AG04450 (cell line): ENCODE measurements around the gene ATP9B. TPM values are rescaled to one million over a fixed set of nuclear protein-coding genes. Genes with fewer than 3 reads are reported as not detected.
"Not testable (repeated sequence)": the region's sequence is repeated elsewhere in the genome, so short reads cannot be mapped to it uniquely, and the experiment has no call there.

Experiments used
- CTCF ChIA-PET: fragments of 300-600, 350-600 bp; formaldehyde crosslinking; extraction: SDS; loops from one replicate; lab custom pipeline; 2022; ENCODE audit warnings: antibody characterized with exemption, inconsistent platforms; lab: Charles Lee
- POLR2A ChIA-PET: fragments of 350-600 bp; formaldehyde crosslinking; extraction: SDS; loops from one replicate; lab custom pipeline; 2021; ENCODE audit warnings: antibody characterized with exemption, inconsistent platforms; lab: Yijun Ruan, JAX
- DNase-seq: peaks from one replicate; pipeline ENCODE4 v3.0.0-alpha.2; 2011; ENCODE audit warnings: low read depth, low spot score
- H3K27ac ChIP-seq: one replicate; pipeline ENCODE4 v1.5.1; 2012; ENCODE audit warnings: low read depth, low read length, control low read depth
- H3K27me3 ChIP-seq: one replicate; pipeline ENCODE4 v1.6.0; 2012; ENCODE audit warnings: low read length; ENCODE audit not compliant: control insufficient read depth, insufficient read depth
- H3K4me3 ChIP-seq: 2 replicates; pipeline ENCODE4 v1.5.1; 2011; ENCODE audit warnings: mild to moderate bottlenecking, low read depth, low read length, control low read depth
- H3K9me3 ChIP-seq: 2 replicates; pipeline ENCODE4 v1.5.1; 2012; ENCODE audit warnings: low read length; ENCODE audit not compliant: control insufficient read depth, insufficient read depth
- CTCF ChIP-seq: IDR thresholded peaks from 2 replicates; pipeline ENCODE4 v1.5.1; 2011; ENCODE audit warnings: low read depth, low read length, control low read depth, inconsistent platforms
- polyA plus RNA-seq: library from polyadenylated mRNA; depleted of rRNA; stranded (reverse); fragments of >200 nt; gene quantifications from 2 replicates; pipeline ENCODE4 v1.2.3, GENCODE V29; 2011

Gene ATP9B
- polyA plus RNA-seq, 1 experiment, result 18.1 TPM

DNA sequence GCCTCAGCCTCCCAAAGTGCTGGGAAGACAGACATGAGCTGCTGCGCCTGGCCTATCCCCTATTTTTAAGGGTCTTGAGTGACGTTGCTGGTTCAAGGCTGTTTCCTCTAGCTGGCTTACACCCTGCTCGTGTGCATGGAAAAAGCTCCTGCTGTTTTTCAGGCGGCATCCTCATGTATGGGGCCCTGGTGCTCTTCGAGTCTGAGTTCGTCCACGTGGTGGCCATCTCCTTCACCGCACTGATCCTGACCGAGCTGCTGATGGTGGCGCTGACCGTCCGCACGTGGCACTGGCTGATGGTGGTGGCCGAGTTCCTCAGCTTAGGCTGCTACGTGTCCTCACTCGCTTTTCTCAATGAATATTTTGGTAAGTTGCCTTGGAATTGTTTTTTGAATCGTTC, 304.5 kb downstream of the ATP9B start:
- Histone ChIP-seq H3K27me3 (no peaks in the 10 kb centered on the region), H3K4me3 (no peak overlapping the region), H3K9me3 (no peaks in the 10 kb centered on the region; the same call in 1 of the 2 replicates), H3K27ac (no peak overlapping the region)
- DNase-seq, result no peak
- CTCF ChIA-PET, result no interaction called here
- TF ChIP-seq CTCF, result no peak
- POLR2A ChIA-PET, result no interaction called here

DNA sequence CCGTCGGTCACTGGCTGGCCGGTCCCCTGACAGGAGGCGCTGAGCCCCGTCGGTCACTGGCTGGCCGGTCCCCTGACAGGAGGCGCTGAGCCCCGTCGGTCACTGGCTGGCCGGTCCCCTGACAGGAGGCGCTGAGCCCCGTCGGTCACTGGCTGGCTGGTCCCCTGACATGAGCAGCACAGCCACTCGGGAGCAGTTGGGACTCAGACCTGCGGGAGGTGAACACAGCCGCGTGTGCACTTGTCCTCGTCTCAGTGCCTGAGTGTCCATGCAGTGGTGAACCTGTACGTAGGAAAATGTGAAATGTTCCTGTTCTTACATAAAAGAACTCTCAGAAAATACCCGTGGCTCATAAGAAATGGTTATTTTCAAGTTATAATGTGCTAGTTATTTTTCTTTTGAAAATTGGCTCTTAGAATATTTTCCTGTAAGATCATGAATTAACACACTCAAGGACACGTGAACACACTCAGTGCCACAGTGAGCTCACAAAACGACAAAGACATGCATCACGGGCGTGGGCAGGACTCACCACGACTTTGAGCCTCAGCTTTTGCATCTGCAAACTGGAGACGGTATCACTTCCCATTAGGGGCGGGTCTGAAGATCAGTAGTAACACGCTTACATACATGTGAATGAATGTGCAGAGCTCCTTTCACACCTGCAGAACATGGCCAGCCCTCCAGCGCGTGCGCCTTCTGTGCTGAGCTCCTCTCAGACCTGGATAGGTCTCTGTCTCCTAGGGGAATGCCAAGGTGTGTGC, 305.4 kb downstream of the ATP9B start:
- Histone ChIP-seq H3K27me3 (no peaks in the 10 kb centered on the region), H3K27ac (no peak overlapping the region), H3K4me3 (no peak overlapping the region), H3K9me3 (no peaks in the 10 kb centered on the region; the same call in 1 of the 2 replicates)
- CTCF ChIA-PET, result interaction anchor here (1.0 kb wide), 1 partner anchor 268 kb away, joined by 3 read pairs; no protein-coding TSS in a partner anchor
- DNase-seq, result no peak
- no peak for TF ChIP-seq CTCF
- POLR2A ChIA-PET, result no interaction called here

GRCh38 chr18:79375441-79376154, 306.4 kb downstream of the ATP9B start:
- ChIA-PET CTCF (interaction anchor here (1.0 kb wide), 1 partner anchor 267 kb away, joined by 3 read pairs; no protein-coding TSS in a partner anchor), POLR2A (no interaction called here)
- Histone ChIP-seq H3K27ac (no peak overlapping the region), H3K27me3 (no peaks in the 10 kb centered on the region), H3K4me3 (no peak overlapping the region), H3K9me3 (no peaks in the 10 kb centered on the region; the same call in 1 of the 2 replicates)
- TF ChIP-seq CTCF, result no peak
- DNase-seq, result no peak

GRCh38 chr18:79376661-79377060, 307.5 kb downstream of the ATP9B start:
- CTCF ChIA-PET, result interaction anchor here (0.6 to 6.0 kb wide), 3 partner anchors 16 to 268 kb away, joined by 3 to 107 read pairs (median 28); no protein-coding TSS in a partner anchor
- DNase-seq, H3K27me3 ChIP-seq, H3K9me3 ChIP-seq, H3K4me3 ChIP-seq, H3K27ac ChIP-seq, POLR2A ChIA-PET: not testable (repeated sequence)

DNA sequence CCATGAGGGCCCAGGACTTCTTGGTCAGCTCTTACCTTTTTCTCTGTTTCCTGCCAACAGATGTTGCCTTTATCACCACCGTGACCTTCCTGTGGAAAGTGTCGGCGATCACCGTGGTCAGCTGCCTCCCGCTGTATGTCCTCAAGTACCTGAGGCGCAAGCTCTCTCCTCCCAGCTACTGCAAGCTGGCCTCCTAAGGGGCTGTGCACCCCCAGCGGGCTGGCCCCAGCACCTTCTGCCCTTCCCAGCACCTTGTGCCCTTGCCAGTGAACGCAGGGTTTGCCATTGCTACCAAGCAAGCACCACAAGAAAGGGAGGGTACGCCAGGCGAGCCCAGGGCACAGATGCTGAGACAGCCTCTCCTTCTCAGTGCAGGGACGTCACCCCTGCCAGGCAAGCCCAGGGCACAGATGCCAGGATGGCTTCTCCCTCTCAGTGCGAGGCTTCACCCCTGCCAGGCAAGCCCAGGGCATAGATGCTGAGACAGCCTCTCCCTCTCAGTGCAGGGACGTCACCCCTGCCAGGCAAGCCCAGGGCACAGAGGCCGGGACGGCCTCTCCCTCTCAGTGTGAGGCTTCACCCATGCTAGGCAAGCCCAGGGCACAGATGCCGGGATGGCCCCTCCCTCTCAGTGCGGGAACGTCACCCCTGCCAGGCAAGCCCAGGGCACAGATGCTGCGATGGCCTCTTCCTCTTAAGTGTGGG, 308.1 kb downstream of the ATP9B start:
- ChIA-PET POLR2A (no interaction called here), CTCF (interaction anchor here (0.6 to 7.4 kb wide), 4 partner anchors 16 to 268 kb away, joined by 3 to 107 read pairs (median 48); no protein-coding TSS in a partner anchor)
- DNase-seq, result no peak
- H3K4me3 ChIP-seq, result no peak overlapping the region
- H3K27ac ChIP-seq, result no peak overlapping the region
- no peaks in the 10 kb centered on the region for H3K27me3 ChIP-seq
- TF ChIP-seq CTCF, result no peak
- no peaks in the 10 kb centered on the region; the same call in 1 of the 2 replicates for H3K9me3 ChIP-seq
